Cardiac atrium fibroblast (primary cell): ENCODE data around the gene UCHL5. TPM values are rescaled to one million over a fixed set of nuclear protein-coding genes. Genes with fewer than 3 reads are reported as not detected.

ENCODE experiments used
- total RNA-seq: library from RNA; depleted of rRNA; stranded (reverse); fragments of >200 nt; gene quantifications from 2 replicates; pipeline ENCODE4 v1.2.3, GENCODE V29; 2015

The UCHL5 gene
- total RNA-seq = 13.0 and 28.7 TPM in 2 replicates

GRCh38 chr1:193059282-193060114 is at the start of gene UCHL5, which contains the start of gene RO60:
Gene UCHL5, minus strand, starts transcription at chr1:193059360. Its CDS starts 100 bp downstream, at chr1:193059260.
Gene RO60, plus strand, starts transcription at chr1:193059612. Its CDS starts 9,443 bp downstream, at chr1:193069055.

GRCh38 chr1:193104907-193105820 is 46.0 kb upstream of the UCHL5 start, which contains the start of gene GLRX2:
Gene GLRX2, minus strand, starts transcription at chr1:193105414. Its CDS starts 32 bp downstream, at chr1:193105382.

Other genes starting within 250 kb of the UCHL5 start
- gene RO60, start 252 bp upstream of the UCHL5 start, total RNA-seq = 60.4 and 60.7 TPM in 2 replicates
- 7.8 and 21.4 TPM in 2 replicates for gene GLRX2, start 46.1 kb upstream of the UCHL5 start, total RNA-seq
- gene CDC73, start 62.7 kb upstream of the UCHL5 start, total RNA-seq = 23.2 and 24.6 TPM in 2 replicates
- gene B3GALT2, start 127.3 kb upstream of the UCHL5 start, total RNA-seq = 0.49 and 4.2 TPM in 2 replicates